T1000 (cell line): Measurements from ENCODE around the gene RND1.

Source experiments
- DNase-seq: peaks from one replicate; lab custom pipeline; 2025; ENCODE audit warnings: mixed read lengths; lab: John Stamatoyannopoulos, UW

Gene RND1

GRCh38 chr12:48810903-48811431 is 54.7 kb downstream of the RND1 start:
- no peak for DNase-seq

- no peak for DNase-seq
Observed at GRCh38 chr12:48807981-48808380, 57.7 kb downstream of the RND1 start.
